Measurements from ENCODE around the gene RASL10B.
"Not testable (repeated sequence)": the region's sequence is repeated elsewhere in the genome, so short reads cannot be mapped to it uniquely, and the experiment has no call there.

- not testable (repeated sequence) for TF ChIP-seq CTCF (IDR thresholded peaks at IDR 0.05 in 2 of 3, conservative IDR thresholded peaks at IDR 0.05 in 1 of 3; ENCODE audit: control insufficient read depth in 2 of 3, extremely low read depth in 1 of 3, insufficient read depth in 1 of 3, low read depth in 3 of 3, low read length in 3 of 3); TARDBP (IDR thresholded peaks at IDR 0.05; ENCODE audit: borderline replicate concordance); RAD21 (IDR thresholded peaks at IDR 0.05; ENCODE audit: insufficient read depth, low read depth, low read length); POU2F2 (IDR thresholded peaks at IDR 0.05; ENCODE audit: borderline replicate concordance, low read depth, low read length); ZZZ3 (IDR thresholded peaks at IDR 0.05; ENCODE audit: control insufficient read depth, insufficient read length, low read depth); RCOR1 (conservative IDR thresholded peaks at IDR 0.05; ENCODE audit: low read depth, low read length); BRCA1 (IDR thresholded peaks at IDR 0.05; ENCODE audit: low read depth, low read length); TAF1 (IDR thresholded peaks at IDR 0.05; ENCODE audit: borderline replicate concordance, low read depth, low read length); EP300 (IDR thresholded peaks at IDR 0.05; ENCODE audit: borderline replicate concordance in 1 of 2, control insufficient read depth in 1 of 2, low read depth in 2 of 2, low read length in 2 of 2); EZH2 (IDR thresholded peaks at IDR 0.05; ENCODE audit: borderline replicate concordance, control insufficient read depth, low read depth, low read length); POLR2A (IDR thresholded peaks at IDR 0.05; ENCODE audit: low read depth, low read length)
Observed at GRCh38 chr17:35703308-35703707, 28.1 kb upstream of the RASL10B start.

Measured in GM12878 (cell line).